Osteocyte (in vitro differentiated cells): Measurements from ENCODE around the gene CARNS1. TPM values are rescaled to one million over a fixed set of nuclear protein-coding genes. Genes with fewer than 3 reads are reported as not detected.
A peak's percentile ranks its signal among the peaks of the same experiment; 100 is the strongest.

ENCODE experiments used
- DNase-seq: peaks from one replicate; pipeline ENCODE4 v3.0.0; 2021; ENCODE audit warnings: mixed read lengths; ENCODE audit not compliant: unreplicated experiment; ENCODE audit errors: extremely low spot score
- H3K27ac Mint-ChIP-seq: one replicate; pipeline ENCODE4 v1.8.0; 2021; ENCODE audit warnings: mild to moderate bottlenecking, mixed read lengths; ENCODE audit not compliant: unreplicated experiment
- H3K27me3 Mint-ChIP-seq: one replicate; pipeline ENCODE4 v1.8.0; 2021; ENCODE audit warnings: mixed read lengths; ENCODE audit not compliant: unreplicated experiment
- H3K36me3 Mint-ChIP-seq: one replicate; pipeline ENCODE4 v1.8.0; 2021; ENCODE audit warnings: mixed read lengths; ENCODE audit not compliant: unreplicated experiment
- H3K4me1 Mint-ChIP-seq: one replicate; pipeline ENCODE4 v1.8.0; 2021; ENCODE audit warnings: mixed read lengths; ENCODE audit not compliant: unreplicated experiment
- H3K4me3 Mint-ChIP-seq: one replicate; pipeline ENCODE4 v1.8.0; 2021; ENCODE audit warnings: mild to moderate bottlenecking, moderate library complexity, mixed read lengths; ENCODE audit not compliant: unreplicated experiment
- H3K9me3 Mint-ChIP-seq: one replicate; pipeline ENCODE4 v1.8.0; 2021; ENCODE audit warnings: mixed read lengths; ENCODE audit not compliant: unreplicated experiment
- total RNA-seq: library from RNA; stranded (reverse); gene quantifications from 2 replicates; pipeline ENCODE4 v1.2.1, GENCODE V29; 2021
- TF ChIP-seq, protein P1 (sequence below): fragments of 200-600 bp; sonication (generic); IDR thresholded peaks from 2 replicates; pipeline ENCODE4 v1.5.0; 2021; ENCODE audit warnings: antibody characterized with exemption, mild to moderate bottlenecking, moderate library complexity

Gene CARNS1
- total RNA-seq, 1 donor from 2014 or later = 0.27 TPM

DNA sequence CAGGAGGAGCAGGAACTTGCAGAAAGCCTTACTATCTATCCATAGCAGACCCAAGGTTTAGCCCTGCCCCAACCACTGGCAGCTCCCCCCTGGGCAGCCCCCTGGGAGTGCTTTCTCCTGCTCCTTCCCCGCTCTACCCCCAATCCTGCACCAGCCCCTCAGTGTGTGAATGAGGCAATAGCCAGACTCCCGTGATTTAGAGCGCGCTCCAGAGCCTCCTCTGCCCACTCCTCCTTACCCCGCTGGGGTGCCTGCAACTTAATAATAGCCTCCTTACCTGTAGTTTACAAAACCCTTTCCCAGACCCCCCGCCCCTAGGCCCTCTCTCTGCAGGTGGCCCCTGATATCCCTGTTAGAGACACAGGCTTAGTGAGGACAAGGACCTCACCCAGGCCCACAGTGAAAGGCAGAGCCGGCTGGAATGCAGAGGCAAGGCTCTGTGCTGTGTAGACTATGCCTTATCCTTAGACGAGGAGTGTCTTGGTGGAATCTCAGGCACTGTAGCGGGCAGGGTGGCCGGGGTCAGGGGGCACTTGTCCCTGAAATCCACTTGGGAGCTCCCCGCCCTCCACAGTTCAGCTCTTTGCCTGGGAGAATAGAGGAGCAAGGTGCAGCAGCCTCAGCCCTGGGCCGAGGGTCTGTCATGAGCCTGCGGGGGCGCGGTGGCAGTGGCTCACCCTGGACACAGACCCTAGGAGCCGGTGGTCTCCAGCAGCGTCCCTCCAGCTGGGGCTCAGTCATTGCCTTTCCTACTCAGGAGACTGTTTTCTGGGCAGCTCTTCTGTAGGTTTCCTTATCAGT lies 4.3 kb upstream of the CARNS1 start:
- no peaks in the 10 kb centered on the region for H3K36me3 Mint-ChIP-seq
- no peak overlapping the region for H3K27ac Mint-ChIP-seq
- no peak overlapping the region for H3K4me3 Mint-ChIP-seq
- no peaks in the 10 kb centered on the region for H3K9me3 Mint-ChIP-seq
- no peak for DNase-seq
- TF ChIP-seq, protein P1, sequence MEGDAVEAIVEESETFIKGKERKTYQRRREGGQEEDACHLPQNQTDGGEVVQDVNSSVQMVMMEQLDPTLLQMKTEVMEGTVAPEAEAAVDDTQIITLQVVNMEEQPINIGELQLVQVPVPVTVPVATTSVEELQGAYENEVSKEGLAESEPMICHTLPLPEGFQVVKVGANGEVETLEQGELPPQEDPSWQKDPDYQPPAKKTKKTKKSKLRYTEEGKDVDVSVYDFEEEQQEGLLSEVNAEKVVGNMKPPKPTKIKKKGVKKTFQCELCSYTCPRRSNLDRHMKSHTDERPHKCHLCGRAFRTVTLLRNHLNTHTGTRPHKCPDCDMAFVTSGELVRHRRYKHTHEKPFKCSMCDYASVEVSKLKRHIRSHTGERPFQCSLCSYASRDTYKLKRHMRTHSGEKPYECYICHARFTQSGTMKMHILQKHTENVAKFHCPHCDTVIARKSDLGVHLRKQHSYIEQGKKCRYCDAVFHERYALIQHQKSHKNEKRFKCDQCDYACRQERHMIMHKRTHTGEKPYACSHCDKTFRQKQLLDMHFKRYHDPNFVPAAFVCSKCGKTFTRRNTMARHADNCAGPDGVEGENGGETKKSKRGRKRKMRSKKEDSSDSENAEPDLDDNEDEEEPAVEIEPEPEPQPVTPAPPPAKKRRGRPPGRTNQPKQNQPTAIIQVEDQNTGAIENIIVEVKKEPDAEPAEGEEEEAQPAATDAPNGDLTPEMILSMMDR = no peak
- H3K27me3 Mint-ChIP-seq = no peaks in the 10 kb centered on the region
- H3K4me1 Mint-ChIP-seq = peaks cover 3% of the 10 kb centered on the region

DNA sequence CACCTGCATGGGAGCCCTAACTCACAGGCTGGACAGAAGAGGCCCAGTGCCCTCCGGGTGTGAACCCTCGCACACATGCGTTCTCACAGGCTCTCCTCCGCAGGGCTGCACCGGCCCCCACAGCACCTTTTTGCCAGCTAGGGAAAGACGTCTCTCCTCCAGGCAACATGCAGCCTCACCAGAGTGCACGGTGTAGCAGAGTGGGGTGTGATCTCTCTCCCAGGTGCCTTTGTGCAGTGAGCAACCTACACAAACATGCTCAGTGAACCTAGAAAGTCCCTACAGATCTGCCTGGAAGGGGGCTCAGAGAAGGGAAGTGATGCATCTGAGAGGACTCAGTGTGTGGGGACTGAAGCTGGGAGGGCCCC lies 3.7 kb upstream of the CARNS1 start:
- DNase-seq = no peak
- no peaks in the 10 kb centered on the region for H3K9me3 Mint-ChIP-seq
- no peaks in the 10 kb centered on the region for H3K27me3 Mint-ChIP-seq
- TF ChIP-seq, protein P1 = no peak
- no peak overlapping the region for H3K4me3 Mint-ChIP-seq
- peaks cover 9% of the 10 kb centered on the region for H3K4me1 Mint-ChIP-seq
- no peak overlapping the region for H3K27ac Mint-ChIP-seq
- H3K36me3 Mint-ChIP-seq = no peaks in the 10 kb centered on the region

DNA sequence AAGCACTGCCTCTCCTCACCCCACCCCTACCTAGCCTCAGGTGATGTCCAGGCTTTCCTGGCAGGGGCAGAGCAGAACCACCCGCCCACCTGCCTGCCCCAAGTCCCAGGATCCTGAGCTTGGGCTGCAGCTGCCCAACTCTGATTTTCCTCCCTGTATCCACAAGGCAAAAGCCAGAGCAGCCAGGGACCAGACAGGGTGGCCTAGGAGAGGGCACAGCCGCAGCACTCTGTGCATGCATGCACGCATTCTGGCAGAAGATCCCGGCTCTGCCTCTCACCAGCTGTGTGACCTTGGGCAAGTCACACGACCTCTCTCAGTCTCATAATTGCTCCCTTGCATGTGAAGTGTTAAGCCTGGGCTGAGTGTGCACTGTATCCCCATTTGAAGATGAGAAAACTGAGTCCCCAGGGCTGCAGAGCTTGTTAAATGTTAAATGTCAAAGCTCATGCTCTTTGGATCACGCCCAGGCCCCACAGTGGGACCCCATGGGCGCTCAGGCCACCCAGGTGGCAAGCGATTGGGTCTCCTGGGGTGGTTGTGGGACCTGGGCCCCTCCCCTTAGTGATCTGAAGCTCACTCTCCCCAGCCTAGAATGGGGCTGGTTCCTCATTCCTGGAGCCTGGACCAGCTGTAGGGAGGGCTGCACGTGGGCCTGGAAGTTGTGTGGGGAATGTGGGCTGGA lies 2.8 kb upstream of the CARNS1 start:
- Mint-ChIP-seq H3K36me3 (no peaks in the 10 kb centered on the region), H3K27me3 (no peaks in the 10 kb centered on the region), H3K27ac (no peak overlapping the region), H3K4me1 (peaks cover 13% of the 10 kb centered on the region), H3K4me3 (no peak overlapping the region), H3K9me3 (no peaks in the 10 kb centered on the region)
- TF ChIP-seq, protein P1 = no peak
- DNase-seq = peak; percentile 74

DNA sequence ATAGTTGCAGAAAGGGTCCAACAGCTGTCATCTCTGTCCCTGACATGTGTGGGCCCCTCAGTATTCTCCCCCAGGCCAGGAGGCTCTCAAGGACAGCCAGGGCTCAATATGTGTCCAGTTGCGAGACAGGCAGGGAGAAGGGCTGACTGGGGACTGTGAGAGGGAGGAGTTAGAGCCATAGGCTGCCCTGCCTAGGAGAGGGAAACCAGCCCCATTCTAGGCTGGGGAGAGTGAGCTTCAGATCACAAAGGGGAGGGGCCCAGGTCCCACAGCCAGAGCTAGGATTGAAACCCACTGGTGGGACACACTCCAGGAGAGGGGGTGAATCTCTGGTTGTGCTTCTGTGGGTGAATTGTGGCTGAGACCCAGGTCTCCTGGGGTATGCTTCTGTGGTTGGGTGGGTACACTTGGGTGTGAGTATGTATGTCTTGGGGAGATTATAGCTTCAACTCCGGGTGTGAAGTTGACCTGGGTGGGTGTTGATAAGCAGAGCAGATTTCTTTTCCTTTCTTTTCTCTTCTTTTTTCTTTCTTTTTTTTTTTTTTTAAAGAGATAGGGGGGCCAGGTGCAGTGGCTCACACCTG lies 2.1 kb upstream of the CARNS1 start:
- Mint-ChIP-seq H3K4me1 (peaks cover 13% of the 10 kb centered on the region), H3K36me3 (no peaks in the 10 kb centered on the region), H3K27ac (no peak overlapping the region), H3K4me3 (no peak overlapping the region), H3K27me3 (no peaks in the 10 kb centered on the region), H3K9me3 (no peaks in the 10 kb centered on the region)
- TF ChIP-seq, protein P1 = no peak
- no peak for DNase-seq
